ENCODE data around the gene PRCC.

PRCC gene

DNA sequence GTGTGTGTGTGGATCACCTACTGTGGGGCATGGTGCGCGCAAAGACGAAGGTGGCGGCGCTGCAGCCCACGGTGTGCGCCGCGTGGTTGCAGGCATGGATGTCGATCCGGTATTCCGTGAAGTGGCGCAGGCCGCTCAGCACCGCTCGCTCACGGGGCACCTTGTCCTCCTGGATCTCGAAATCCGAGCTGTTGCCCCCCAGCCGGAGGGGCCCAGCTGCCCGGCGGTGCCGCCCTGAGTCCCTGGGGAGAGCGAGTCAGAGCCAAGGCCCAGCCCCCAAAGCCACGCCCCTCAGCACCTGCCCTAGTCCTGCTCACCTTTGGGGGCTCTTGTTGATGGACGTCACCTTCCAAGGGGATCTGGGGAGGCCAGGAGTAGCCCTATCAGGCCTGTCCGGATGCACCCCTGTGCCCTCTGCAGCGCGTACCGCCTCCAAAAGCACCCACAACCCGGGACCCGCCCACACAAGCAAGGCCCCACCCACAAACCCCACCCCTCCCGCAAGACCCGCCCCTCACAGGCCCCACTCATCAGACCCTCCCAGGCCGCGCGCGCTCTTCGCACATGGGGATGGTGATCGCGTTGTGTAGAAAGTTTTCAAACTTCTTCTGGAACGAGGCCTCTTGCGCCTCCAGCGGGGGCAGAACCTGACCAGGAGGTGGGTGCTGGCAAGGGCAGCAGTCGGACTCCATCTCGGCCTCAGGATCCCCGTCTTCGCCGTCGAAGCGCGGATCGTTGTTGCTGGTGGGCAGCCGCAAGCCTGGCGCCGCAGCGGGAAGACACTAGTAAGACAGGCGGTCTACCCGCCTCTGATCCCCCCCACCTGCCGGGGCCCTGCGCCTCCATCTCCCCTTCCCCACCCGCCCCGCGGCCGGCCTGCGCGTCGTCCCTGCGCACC lies 78.0 kb downstream of the PRCC start:
- DNase-seq = no peak

DNA sequence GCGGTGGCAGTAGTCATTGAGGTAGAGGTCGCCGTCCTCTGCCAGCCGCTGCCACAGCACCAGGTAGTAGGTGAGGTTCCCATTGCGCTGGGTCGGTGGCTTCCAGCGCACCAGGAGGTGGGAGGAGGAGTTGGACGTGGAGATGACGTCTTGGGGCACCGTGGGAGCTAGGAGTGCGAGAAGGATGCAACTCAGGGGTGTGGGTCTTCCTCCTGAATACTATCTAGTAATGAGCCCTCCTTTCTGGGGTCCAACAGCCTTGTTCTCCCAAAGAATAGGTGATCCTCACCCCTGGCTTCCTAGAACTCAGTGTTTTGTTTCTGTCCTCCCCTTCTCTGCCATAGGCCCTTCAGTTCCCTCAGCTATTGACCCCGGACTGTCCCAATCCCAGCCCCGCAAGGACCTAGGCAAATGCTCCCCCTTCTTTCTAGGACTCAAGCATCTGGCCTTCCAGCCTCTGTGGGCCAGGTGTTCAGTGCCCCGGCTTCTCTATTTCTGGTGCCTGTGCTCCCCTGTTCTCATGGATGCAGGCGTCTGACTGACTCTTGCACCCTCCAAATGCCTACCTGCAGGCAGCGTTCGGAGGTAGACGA lies 78.7 kb downstream of the PRCC start:
- DNase-seq = no peak

DNA sequence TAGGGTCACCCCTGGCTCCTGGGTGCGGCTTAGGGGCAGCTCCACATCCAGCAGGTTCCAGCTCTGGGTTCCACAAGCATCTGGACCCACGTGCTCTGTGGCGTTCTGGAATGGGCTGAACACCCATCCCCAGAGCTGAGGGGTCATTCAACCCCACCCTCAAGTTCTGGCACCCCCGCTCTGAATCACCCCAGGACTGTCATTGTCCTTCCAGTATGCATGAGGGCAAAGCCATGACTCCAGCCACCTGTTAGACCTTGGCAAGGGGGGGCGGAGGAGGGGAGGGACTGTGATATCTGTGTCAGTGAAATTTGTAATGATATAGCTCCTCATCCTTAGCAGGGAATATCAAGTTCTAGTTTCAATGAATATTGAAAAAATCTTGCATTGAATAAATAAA lies 79.3 kb downstream of the PRCC start:
- no peak for DNase-seq

DNA sequence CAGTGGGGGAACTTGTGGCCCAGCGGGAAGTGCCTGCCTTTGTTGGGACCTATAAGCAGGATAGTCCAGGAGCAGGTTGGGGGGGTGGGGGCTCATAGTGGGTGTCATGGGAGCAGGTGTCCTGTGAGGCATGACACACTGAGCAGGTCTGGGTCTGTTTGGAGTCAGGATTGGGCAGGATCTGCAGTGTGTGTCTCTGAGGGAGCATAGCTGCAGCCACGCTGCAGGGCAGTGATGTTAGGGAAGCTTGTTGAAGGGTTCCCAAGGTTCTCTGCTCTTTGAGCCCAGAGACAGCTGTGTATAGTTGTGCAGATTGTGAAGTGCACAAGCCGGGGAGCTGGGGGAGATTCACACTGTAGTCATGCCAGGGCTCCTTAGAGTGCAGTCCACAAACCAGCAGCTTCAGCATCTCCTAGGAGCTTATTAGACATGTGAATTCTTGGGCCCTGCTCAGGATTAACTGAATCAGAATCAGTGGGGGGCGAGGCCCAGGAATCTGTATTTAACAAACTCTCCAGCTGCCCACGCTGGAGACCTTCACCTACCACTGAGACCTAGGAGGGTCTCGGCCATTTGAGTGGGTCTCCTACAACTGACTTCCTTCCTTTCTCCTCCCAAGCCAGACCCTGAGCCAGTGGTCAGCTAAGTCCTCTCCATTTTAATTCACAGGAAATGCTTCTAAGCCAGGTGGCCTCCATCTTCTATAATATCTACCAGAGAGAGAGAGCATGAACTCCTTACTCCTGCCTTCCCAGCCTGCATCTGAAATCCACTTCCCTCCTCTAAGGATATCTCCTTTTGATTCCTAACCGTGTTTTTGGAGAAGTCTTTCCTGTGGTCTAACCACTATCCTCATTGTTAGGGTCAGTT lies 80.5 kb downstream of the PRCC start:
- no peak for DNase-seq

DNA sequence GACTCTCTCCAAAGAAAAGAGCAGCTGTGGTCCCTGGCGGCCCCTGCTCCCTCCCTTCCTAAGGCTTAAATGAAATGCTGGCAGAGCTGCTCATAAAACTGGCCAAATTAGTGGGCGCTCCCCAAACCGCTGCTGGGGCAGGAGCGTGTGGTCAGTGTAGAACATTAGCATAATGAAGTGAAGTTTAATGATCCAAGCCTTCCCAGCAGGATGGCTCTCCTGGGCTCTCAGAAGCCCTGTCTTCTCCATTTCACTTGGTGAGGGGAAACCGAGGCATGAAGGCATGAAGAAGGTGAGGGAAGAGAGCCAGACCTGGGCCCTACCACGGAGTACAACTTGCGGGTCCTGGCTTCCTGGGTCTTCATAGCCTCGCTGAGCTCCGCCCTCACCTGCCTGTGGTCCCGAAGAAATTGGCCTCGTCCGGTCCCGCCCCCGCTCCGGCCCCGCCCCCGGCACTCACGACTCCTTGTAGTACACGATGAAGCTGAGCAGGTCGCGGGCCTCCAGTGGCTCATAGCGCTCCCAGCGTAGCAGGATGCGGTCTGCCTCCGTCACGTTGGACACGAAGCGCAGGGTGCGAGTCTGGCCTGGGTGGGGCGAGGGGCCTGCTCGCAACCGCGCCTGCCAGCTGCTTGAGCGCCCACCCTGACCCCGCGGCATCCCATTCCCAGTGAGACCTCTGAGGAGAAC lies 81.3 kb downstream of the PRCC start:
- no peak for DNase-seq

DNA sequence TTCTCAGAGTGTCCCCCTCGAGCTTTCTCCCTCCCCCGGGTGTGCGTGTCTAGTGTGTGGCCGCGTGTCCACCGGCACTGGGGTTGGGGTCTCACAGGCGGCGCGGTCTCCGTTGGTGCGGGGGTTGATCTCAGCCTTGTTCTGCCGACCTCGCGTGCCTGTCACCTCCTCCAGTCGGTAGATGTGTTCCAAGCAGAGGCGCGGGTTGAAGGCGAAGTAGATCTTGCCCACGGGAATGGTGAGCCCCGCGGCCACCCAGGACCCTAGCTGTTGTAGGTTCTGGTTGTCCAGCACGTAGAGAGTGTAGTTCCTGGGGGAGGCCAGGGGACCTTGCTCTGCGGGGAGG lies 81.8 kb downstream of the PRCC start:
- no peak for DNase-seq
